GM19455 (cell line): ENCODE results near the gene CARD8.

Source experiments
- ATAC-seq: cut with Tn5 transposase; IDR thresholded peaks from one replicate; pipeline ENCODE4 v1.9.1; 2021; ENCODE audit not compliant: unreplicated experiment

CARD8 gene

GRCh38 chr19:48174445-48175030 is 81.2 kb downstream of the CARD8 start:
- no peak for ATAC-seq

GRCh38 chr19:48171710-48172109 is 84.0 kb downstream of the CARD8 start:
- no peak for ATAC-seq

- ATAC-seq = no peak
These were observed 84.8 kb downstream of the CARD8 start for GRCh38 chr19:48170817-48171347.

GRCh38 chr19:48169939-48170803 is 85.5 kb downstream of the CARD8 start, which contains the start of the genes LIG1 and ZSWIM9:
Gene LIG1, minus strand, starts transcription at chr19:48170344. Its CDS starts 4,778 bp downstream, at chr19:48165566.
Gene ZSWIM9, plus strand, starts transcription at chr19:48170680. Its CDS starts 1,123 bp downstream, at chr19:48171803.
- ATAC-seq = peak; percentile 78

- ATAC-seq = no peak
These were observed 86.2 kb downstream of the CARD8 start for GRCh38 chr19:48169578-48169938.

- no peak for ATAC-seq
These were observed 87.0 kb downstream of the CARD8 start for GRCh38 chr19:48168689-48169088.

- ATAC-seq = no peak
These were observed 97.4 kb downstream of the CARD8 start for GRCh38 chr19:48158210-48158790.
